ENCODE results near the gene ATAD3B.

ATAD3B gene

DNA sequence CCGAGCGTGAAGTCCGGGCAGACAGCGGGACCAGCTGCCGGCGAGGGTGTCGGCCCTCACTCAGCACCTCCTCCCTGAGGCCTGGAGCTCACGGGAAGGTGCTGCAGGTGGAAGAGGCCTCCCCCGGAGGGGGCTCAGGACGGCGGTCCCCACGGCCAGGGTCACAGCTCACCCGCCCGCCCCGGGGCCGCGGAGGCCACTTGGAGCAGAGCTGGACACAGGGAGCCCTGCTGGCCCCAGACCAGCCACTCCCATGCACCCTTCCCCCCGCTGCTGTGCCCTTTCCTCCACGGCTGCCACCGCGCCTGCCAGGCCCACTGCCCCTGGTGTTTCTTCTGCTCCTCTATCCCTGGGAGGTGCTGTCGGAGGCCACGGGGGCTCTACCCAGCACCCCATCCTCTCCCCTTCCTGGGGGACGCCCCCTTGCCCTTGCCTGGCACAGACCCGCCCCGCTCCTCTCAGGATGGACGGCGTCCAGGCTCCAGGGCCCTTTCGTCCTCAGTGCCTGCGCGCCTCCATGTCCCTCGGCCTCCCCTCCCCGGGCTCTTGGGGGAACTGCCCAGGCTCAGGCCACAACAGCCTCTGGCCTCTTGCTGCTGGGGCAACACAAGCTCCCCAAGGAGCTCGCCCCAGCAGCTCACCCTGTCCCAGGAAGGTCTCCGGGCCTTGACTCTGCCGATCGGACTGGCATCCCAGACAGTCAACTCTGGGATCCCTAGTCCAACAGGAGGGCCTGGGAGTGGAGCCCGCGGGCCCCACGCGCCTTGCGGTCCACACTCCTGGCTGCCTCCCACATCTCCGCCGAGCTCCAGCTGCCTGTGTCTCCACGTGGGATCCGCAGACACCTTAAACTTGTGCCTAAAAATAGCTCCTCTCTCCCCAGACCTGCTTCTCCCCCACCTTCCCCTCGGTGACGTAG is 64.7 kb downstream of the ATAD3B start:
- DNase-seq = no peak

DNA sequence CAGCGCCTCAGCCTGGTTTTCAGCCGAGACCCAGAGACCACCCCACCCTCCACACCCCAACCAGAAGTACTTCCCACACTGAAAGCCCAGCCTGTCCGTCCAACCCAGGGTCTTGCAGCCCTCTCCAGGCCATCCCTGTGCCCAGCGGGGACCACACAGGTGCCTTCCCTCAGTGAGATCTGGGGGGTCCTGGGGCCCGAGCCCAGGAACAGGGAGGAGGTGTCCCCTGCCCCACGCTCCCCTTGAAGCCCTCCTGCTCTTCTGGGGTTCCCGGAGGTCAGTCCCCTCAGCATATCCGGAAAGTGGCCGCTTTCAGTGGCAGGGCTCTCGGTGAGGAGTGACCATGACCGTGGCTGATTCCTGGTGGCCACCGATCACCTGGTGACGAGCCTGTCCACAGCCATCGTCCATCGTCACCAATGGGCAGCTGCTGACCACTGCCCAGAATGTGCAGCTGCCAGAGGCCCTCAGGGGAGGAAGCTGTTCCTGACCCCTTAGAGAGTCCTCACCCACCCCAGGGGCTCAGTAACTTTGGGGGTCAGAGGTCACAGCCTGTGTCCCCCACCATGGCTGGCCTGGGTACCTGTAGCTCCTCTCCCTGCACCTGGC is 65.5 kb downstream of the ATAD3B start:
- no peak for DNase-seq

DNA sequence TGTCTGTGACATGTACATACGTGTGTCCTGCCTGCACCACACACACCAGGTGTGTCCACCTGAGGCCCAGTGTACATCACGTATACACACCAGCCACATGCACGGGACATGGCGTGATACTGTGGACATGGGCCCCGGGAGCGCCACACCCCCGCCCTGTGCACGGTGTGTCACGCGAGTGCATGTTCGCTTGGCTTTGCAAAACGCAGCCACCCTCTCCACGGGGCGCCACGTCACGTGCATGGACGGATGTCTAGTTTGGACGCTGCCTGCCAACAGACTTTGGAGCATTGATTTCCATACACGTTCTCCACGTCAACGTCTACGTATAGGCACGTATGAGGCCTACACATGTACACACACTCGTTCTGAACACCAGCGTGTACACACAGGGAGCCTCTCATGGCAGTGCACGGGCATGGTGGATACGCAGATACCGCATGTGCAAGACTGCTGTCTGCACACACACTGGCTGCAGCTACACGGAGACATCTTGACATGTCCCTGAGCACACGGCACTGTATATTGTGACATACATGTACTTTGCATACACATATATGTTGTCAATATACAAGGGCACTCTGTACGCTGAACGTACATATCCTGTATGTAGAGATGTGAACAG is 66.2 kb downstream of the ATAD3B start:
- DNase-seq = no peak

DNA sequence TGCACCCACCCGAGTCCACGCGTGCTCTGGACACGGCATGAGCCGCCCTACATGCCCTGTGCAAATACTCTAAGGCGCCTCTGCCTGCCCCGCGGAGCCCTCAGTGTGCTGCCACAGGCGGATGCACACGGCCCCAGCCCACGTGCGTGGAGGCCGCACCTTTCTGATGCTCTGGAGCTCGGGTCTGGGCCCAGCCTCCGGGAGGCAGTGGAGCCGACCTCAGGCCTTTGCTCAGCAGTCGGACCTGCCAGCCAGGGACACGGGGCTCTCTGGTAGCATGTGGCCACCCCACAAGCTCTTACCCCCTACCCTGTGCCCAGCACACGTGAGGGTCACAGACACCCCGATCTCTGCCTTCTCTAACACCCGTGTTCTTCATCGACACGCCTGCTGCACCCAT is 66.8 kb downstream of the ATAD3B start:
- no peak for DNase-seq

DNA sequence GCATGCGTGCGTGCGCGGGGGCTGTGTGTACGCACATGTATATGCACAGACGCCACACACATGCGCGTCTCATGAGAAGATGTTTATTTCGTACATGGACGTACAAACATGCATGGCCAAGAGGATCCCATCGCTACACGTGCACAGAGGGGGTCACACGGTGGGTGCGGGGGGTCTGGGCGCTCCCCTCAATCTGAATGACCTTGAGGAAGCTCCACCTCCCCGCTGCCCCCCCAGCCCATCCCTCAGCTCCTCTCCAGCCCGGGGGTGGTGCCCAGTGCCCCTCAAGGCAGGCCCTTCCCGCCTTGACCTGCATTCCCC is 67.4 kb downstream of the ATAD3B start:
- no peak for DNase-seq

DNA sequence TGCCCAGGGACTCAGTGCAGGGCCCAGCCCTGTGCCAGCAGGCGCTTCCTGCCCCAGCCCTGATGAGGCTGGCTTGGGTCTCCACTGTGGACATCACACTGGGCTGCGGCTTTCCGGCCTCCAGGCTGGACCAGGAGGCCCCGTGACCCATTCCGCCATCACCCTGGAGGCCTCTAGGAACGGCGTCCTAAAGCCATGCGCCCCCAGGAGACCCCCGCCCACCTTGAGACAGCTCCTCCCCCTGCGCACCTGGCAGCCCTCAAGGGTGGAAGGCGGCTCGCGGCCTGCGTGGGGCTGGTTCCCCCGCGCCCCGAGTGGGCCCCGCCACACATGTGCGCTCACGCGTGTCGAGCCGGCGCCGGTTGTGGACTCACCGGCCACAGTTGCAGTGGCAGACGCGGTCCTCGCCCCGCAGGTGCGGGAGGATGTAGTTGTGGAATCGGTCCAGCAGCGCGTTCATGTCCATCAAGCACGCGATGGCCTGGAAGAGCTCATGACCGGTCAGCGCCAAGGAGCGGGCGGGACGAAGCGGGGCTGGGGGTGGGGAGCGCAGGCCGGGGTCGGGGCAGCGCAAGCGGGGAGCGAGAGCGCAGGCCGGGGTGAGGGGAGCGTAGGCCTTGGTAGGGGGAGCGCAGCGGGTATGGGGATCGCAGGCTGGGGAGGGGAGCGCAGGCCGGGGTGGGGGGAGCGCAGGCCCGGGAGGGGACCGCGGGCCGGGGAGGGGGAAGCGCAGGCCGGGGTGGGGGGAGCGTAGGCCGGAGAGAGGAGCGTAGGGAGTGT is 67.9 kb downstream of the ATAD3B start:
- DNase-seq = no peak

DNA sequence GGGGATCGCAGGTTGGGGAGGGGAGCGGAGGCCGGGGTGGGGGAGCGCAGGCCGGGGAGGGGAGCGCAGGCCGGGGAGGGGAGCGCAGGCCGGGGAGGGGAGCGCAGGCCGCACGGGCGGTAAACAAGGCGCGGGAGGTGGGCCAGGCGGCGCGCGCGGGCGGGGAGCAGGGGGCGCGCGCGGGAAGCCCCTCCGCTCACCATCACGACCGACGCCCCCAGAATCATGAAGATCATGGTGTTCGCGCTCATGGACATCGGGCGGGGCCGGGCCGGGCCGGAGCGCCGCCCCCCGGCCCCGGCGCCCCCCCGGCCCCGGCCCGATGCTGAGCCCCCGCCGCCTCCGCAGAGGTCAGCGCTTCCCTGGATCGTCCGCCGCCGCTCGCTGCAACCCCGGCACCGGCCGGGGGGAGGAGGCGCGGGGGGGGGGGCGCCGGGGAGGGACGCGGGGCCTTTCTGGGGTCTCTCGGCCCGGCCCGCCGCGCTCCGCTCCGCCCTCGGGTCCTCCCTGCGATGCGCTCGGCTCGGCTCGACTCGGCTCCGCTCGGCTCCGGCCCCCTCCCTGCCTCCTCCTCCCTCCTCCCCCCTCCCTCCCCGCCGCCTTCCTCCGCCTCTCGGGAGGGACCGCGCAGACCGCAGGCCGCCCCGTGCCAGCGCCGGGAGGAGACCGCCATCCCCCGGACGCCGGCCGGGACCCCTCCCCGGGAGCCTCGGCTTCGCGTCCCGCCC is 68.7 kb downstream of the ATAD3B start, which contains the start of gene TMEM240:
TMEM240 (minus strand) TSS at position 535 of the 728 bp plus-strand sequence; CDS start at position 257, 278 bp downstream.
- DNase-seq = peak; percentile 39 to 44

DNA sequence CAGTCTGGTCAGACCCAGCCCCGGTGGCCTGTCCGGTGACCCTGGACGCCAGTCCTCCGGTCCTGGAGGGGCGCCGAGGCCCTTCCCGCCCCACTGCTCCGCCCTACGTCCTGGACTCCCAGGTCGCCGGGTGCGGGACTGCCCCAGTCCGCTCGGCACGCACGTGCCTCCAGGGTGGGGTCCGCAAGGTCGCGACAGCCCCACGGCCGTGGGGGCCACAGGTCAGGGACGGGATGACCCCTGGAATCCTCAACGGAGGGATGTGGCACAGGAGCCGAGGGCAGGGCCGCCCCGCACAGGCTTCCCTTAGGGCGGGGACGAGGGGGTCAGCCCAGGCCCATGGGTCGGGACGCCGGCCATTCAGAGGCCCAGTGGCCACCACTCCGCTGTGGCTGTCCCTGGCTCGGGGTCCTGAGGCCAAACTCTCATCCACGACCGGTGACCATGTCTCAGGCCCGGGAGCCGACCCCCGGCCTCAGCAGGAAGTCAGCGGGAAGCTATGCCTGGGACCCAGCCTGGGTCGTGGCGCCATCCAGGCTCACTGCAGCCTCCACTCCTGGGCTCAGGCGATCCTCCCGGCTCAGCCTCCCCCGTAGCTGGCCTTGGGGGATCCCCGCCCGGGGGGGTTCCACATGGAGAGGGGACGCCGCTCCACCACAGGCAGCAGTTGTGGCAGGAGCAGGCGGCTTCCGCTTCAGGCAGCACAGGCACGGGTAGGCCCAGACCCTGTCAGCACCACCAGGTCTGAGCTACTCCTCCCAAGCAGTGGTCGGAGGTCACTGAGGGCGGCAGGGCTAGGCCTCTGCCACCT is 69.5 kb downstream of the ATAD3B start:
- no peak for DNase-seq

DNA sequence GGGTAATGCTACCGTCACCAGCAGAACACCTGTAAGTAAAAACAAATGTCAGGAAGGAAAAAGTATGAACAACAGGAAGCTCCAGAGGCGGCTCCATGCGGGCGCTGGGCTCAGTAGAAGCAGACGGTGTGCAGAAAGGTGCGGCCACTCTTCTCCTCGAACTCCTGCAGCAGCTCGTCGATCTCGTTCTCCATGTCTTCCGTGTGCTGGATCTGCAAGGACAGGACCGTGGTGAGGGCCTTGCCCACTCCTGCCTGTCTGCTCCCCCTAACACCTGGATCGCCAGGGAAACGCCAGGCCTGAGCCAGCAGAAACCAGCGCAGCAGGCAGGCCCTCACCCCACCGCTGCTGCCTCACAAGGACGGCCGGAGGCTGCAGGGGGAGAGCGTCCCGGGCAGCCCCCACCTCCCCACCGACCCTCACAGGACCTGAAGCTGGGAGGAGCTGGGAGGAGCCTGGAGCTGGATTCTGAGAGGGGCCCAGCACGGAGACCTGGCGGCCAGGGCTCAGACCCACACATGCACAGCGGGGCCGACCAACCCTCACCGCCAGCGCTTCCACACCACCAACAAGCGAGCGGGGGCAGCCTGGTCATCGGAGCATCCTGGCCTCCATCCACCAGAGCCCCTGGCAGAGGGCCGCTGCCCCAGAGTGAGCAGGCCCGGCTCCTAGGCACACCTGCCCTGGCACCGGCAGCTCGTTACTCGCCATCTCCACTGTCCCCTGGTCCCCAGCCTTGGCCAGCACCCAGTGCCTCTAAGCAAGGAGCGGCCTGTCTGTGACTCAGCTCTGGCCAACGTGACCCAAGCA is 70.6 kb downstream of the ATAD3B start:
- DNase-seq = no peak

DNA sequence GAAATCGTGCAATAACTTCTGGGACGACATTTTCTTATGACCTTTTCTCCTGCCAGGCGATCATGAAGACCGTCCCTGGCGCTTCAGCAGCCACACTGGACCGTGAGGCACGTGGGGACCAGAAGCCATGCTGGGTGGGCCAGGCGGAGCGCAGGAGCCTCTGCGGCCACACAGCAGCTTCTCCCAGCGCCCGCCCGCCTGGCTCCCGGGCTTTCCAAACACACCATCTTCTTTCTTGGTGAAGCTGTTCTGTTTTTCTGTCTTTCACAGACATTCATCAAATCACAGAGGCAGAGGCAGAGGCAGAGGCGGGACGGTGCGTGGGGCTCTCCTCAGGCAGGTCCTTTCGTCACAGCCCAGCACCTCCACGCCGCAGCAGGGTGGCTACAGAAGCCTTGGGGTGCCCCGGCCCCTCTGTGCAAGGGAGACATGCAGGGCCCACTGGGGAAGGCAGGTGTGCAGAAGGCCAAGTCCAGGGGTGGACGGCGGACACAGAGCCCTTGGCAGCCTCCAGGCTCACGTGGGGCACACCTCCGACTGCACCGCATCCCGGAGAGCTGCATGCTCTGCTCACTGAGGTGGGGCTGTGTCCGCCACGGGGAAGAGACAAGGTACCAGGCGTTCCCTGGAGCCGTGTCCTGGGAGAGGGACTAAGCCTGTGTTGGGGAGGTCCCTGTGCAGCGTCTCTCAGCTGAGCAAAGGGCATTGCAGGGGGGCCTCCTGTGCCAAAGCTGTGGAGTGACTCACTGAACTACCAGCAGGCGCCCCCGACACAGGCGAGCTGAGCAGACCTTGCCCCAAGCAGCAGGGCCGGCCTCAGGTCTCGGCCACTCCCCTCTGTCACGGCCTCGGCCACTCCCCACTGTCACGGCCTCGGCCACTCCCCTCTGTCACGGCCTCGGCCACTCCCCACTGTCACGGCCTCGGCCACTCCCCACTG is 71.5 kb downstream of the ATAD3B start:
- DNase-seq = no peak

DNA sequence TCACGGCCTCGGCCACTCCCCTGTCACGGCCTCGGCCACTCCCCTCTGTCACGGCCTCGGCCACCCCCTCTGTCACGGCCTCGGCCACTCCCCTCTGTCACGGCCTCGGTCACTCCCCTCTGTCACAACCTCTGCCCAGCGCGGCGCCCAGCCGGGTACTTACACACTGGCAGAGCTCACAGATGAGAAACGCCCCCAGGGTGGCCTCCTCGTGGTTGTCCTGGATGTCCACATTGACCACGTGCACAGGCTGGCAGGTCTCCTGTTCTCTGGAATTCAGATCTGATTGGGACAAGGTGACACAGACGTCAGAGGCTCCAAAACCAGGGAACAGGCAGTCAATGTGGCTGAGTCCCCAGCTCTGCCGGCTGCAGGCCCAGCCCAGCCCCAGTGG is 72.1 kb downstream of the ATAD3B start:
- DNase-seq = no peak

DNA sequence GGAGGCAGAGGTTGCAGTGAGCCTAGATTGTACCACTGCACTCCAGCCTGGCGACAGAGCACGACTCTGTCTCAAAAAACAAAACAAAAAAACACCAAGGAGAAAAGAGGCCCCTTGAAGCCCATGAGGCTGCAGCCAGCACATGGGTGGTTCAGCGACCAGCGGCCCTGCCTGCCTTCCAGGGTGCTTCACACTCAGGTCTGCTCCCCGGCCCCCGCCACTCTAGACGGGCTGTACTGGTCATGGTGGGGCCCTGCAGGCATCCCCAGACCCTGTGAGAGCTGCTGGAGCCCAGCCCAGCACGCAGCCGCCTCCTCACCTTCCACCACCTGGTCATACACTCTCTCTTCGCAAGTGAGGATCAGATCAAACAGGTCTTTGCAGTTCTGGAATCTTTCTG is 73.0 kb downstream of the ATAD3B start:
- no peak for DNase-seq
